CD4-positive, alpha-beta T cell treated with Interleukin-6 at 100 ng/mL for 8 hours (primary cell): Measurements from ENCODE around the gene SMARCB1.

Experiments used
- DNase-seq: peaks from one replicate; pipeline ENCODE4 v3.0.0-alpha.2; 2020; ENCODE audit warnings: mixed read lengths, low spot score

SMARCB1 gene

GRCh38 chr22:23762842-23763578 lies 23.8 kb upstream of the SMARCB1 start, which contains the start of gene C22orf15:
TSS of gene C22orf15 (plus strand) at chr22:23762990. CDS start at chr22:23763307, 317 bp downstream.
- no peak for DNase-seq

- DNase-seq: peak; percentile 49
These were observed 23.2 kb upstream of the SMARCB1 start for GRCh38 chr22:23763579-23763945.

- DNase-seq: no peak
These were observed 22.8 kb upstream of the SMARCB1 start for GRCh38 chr22:23763954-23764353.

- no peak for DNase-seq
These were observed 21.6 kb upstream of the SMARCB1 start for GRCh38 chr22:23764899-23765881.

GRCh38 chr22:23767303-23767672 lies 19.5 kb upstream of the SMARCB1 start:
- no peak for DNase-seq

- DNase-seq: peak; percentile 70
These were observed 18.9 kb upstream of the SMARCB1 start, which contains the start of gene CHCHD10 for GRCh38 chr22:23767673-23768548. TSS of gene CHCHD10 (minus strand) at chr22:23767972. CDS start at chr22:23767874, 98 bp downstream.

- no peak for DNase-seq
These were observed 17.3 kb upstream of the SMARCB1 start for GRCh38 chr22:23769321-23769965.

- DNase-seq: no peak
These were observed 14.5 kb upstream of the SMARCB1 start for GRCh38 chr22:23772315-23772648.

- DNase-seq: peak; percentile 65
These were observed 13.9 kb upstream of the SMARCB1 start, which contains the start of gene MMP11 for GRCh38 chr22:23772649-23773473. TSS of gene MMP11 (plus strand) at chr22:23772849. CDS start at chr22:23772871, 22 bp downstream.

- no peak for DNase-seq
These were observed 13.2 kb upstream of the SMARCB1 start for GRCh38 chr22:23773483-23774113.

- DNase-seq: no peak
These were observed 12.4 kb upstream of the SMARCB1 start for GRCh38 chr22:23774114-23774921.

- no peak for DNase-seq
These were observed 11.8 kb upstream of the SMARCB1 start for GRCh38 chr22:23774922-23775436.

- no peak for DNase-seq
These were observed 10.9 kb upstream of the SMARCB1 start for GRCh38 chr22:23775779-23776375.

GRCh38 chr22:23777776-23778576 lies 8.8 kb upstream of the SMARCB1 start:
- DNase-seq: no peak

- DNase-seq: no peak
These were observed 8.2 kb upstream of the SMARCB1 start for GRCh38 chr22:23778577-23778900.

GRCh38 chr22:23779083-23779482 lies 7.7 kb upstream of the SMARCB1 start:
- no peak for DNase-seq

GRCh38 chr22:23779731-23780130 lies 7.0 kb upstream of the SMARCB1 start:
- DNase-seq: no peak
